Middle frontal gyrus (tissue), 1 donor: ENCODE data around the gene AATF.
"Not testable (repeated sequence)": the region's sequence is repeated elsewhere in the genome, so short reads cannot be mapped to it uniquely, and the experiment has no call there.

Experiments
- DNase-seq: peaks from one replicate; pipeline ENCODE4 v3.0.0-alpha.2; 2015; ENCODE audit warnings: low spot score; ENCODE audit errors: extremely low spot score

The AATF gene

DNA sequence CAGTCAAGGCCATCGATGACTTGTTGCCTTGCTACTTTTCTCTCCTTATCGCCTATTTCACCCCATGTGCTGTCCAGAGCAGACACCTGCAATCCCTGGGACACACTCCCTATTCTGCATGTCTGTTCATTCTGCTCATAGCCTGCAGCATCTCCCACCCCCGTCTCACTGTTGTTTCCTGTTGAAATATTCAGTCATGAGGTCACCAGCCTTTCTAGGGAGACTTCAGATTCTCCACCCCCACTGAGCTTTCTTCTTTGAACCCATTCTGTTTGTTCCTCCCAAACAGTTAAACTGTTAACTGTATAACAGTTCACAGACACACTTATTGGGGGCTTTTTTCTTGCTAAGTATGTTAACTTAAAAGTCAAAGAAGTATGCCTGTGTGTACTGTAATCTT, 94.4 kb downstream of the AATF start:
- DNase-seq: no peak

DNA sequence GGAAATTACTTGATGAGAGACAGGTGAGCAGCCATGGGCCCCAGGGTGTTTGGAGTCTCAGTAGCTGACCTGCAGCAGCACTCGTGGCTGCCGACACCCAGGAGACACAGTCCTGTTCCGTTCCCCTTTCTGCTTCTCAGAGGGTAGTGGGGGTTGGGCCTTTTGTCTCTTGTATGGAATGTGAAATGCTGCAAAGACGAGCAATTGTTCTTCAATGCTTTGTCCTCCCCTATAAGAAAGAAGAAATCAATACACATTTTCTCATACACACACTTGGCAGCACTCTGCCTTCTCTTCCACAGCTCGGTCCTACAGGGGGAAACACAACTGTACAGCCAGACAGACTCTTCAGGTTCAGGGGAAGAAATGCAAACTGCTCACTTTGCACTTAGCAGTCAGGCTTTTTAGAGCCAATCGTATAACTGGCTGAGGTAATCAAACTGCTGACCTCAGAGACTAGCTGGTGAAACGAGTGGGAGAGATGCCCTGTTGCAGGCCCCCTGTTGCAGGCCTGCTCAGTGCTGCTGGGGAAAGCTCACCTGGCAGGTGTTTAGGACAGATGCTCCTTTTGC, 96.7 kb downstream of the AATF start:
- no peak for DNase-seq

DNA sequence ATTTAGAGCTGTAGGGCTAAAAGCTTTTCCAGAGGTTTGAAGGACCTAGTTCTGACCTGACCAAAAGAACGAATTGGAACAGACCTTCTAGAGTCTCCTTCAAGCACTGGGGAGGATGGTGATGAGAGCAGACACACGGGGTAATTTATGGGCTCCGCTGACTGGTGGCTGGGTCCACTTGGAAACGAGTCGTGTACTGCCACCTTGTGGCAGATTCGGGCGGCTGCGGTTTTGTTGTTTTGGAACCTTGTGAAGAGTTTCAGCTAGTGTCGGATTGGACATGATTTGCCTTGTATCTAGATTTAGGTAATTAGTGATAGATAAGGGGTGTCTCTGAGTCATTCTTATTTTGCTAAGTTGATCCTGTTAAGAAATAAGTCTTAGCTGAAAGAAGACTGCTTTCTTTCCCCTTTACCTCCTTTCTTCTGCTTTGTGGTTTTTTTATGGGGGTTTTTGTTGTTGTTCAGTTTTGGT, 98.9 kb downstream of the AATF start:
- peak; percentile 84 for DNase-seq

DNA sequence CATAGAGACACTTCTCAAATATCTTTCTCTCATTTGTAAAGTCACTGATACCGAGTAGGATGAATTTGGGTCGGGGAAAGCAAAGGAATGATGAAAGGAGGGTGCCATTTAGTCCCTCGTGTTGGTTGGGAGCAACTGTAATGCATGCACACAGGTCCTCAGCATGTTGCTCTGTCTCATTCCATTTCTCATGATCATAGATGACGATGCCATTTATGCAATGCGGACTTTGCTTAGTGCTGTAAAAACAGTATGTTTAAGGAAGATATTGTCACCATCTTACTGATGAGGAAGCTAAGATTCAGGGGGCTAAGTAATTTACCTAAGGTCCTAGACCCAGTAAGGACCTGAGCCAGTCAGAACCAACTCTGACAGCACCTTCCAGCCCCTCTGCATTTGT, 100.1 kb downstream of the AATF start:
- DNase-seq: no peak

DNA sequence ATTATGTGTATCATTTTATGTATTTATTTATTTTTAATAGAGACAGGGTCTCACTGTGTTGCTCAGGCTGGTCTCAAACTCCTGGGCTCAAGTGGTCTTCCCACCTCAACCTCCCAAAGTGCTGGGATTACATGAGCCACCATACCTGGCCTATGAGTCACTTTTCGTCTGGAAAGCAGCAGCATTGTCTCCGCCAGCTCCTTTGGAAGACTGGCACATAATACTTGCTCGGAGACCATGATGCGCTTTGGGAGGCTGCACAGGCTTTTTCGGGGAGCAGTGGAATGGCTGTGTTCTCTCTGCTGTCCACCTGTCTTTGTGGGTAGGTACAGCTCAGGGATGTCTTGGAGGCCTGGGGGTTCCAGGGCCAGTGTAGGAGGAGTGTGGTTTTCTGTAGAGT, 102.2 kb downstream of the AATF start:
- DNase-seq: no peak

DNA sequence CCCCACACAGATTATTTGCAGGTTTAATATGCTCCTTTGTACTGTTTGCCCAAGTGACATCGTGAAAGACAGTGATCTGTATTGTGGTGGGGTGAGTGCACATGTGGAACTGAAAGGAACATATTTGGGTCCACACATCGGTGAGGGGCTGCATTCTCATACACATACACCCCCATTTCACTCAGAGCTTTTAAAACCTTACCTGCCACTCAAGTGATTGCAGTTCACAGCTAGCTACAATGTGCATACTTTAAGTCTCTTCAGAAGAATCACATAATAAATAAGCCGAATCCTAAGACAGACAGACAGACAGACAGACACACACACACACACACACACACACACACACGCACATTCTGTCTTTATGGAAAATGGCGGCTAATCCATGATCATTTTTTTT, 102.6 kb downstream of the AATF start:
- no peak for DNase-seq

DNA sequence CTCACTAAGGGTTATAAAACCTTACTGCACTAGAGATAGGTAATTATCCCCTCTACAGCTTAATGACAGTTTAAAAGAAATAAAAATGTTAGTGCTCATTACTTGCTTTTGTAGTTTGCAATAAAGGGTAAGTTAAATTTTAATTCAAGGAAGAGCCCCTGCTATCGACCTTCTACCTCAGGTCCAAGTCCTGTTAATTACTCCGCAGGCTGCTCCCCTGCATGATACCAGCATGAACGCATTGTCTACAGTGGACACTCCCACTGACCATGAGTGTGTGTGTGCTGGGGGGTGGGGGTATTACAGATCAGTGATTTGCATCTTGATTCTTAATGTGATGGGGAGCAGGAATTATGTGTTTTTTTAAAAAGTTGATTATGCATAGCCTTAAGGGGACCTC, 103.1 kb downstream of the AATF start:
- DNase-seq: no peak

DNA sequence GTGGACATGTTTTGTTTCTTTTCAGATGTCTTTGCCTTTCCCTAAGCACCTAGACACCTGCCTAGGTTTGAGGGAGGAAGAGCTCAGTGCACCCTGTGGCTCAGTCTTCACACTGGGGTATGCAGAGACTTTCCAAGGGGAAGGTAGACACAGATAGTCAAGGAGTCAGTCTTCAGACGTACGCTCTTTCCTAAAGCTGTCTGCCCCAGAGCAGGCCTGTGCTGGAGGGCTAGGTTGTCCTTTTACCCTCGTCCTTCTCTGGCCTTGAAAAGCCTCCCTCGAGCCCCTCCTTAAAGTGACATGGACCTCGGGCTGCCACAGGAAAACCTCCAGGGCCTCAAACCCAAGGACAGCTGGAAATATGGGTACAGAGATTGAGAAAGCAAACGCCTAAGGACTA, 103.7 kb downstream of the AATF start:
- DNase-seq: no peak

DNA sequence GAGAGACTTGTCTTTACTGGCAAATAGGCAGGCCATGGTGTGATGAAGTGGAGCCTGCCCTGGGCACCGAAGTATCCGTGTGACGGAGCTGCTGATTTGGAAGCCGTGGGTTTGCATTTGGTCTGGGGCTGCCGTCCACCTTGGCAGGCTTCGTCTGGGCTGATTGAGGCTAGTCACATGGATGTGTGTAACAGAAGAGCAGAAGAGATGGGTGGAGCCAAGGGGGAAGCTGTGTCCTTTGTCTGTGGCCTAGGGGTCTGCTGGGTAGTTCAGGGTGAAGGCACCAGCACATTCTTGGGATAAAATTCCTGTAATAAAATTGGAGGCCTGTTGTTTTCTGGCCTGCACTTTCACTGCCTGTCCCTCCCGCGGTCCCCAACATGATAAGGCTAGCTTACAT, 106.1 kb downstream of the AATF start:
- DNase-seq: no peak

DNA sequence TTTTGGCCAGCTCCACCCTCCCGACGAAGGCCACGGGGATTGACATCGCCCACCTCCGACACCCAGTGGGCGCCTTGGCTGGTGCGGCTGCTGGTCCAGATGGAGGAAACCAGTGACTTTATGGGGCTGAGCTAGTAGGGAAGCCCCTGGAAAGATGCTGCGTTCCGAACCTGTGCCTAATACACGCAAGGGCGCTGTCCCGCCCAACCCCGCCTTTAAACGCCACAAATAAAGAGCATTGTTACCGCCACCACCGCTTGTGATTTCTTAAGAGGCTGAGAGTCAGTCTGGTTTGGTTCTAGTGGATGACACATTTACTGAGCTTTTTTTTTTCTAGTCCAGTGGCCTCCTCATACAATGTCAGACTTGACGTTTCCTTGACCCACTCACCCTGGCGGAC, 107.9 kb downstream of the AATF start:
- no peak for DNase-seq

DNA sequence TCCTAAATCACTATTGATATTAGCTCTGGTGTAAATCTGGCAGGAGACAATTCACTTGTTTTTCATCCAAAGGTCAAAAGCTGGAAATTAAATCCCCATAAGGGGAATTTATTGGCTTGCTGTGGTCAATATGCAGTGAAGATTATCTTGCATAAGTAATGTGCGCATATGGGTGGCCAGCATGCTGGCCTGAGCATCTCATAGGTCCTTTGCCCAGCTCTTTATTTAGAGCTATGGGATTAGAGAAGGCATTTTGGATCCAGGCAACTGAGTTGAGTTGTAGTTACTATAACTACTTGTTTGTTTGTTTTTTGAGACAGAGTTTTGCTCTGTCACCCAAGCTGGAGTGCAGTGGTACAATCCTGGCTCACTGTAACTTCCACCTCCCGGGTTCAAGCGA, 110.7 kb downstream of the AATF start:
- no peak for DNase-seq

DNA sequence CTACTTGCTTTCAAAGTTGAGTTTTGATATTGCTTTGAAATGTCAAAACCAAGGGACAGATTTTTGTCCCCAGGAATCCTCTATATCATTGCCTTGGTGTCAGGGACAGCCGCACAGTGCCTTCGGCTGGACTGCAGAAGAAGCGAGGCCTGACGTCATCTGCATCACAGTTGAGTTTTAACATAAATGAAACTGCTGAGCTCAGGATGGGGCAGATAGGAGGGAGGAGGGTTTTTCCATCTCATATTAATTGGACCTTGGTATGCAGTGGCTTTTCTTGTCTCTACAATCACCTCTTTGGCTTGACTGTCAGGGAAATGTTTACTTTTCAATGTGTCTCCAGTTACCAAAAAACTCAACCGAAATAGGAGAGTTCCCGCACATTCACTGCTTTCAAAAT, 111.3 kb downstream of the AATF start:
- no peak for DNase-seq

DNA sequence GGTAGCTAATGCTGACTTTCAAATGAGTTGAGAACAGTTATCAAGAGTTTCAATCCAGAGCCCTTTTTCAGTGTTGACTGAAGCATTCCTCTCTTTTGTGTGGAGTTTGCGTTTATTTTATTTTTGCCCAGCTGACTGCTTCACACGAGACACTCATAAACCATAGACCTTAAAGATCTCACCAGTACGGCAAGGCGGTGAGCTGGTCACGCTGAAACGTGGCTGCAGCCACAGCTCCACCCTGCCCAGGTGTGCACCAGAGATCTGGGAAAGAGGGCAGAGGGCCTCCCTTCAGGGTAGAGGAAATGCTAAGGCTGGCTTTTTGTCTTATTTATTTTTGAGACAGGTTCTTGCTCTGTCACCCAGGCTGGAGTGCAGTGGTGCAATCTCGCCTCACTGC, 112.2 kb downstream of the AATF start:
- DNase-seq: no peak

DNA sequence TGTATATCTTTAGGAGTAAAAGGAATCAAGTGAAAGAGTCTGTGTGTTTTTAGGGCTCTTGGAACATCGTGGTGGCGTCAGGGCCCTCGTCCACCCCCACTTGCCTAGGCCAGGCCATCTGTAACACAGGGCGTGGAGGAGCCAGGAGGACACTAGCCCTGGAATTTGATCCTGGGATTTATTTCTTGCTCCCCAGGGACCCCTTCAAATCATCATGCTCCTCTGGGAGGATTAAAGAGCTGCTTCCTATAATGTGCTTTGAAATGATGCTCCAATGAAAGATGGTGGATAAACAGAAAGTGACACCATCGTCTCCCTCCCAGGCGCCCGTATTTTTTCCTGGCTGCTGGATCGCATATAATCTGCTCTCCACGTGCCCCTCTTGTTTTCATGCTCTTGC, 113.3 kb downstream of the AATF start:
- no peak for DNase-seq

DNA sequence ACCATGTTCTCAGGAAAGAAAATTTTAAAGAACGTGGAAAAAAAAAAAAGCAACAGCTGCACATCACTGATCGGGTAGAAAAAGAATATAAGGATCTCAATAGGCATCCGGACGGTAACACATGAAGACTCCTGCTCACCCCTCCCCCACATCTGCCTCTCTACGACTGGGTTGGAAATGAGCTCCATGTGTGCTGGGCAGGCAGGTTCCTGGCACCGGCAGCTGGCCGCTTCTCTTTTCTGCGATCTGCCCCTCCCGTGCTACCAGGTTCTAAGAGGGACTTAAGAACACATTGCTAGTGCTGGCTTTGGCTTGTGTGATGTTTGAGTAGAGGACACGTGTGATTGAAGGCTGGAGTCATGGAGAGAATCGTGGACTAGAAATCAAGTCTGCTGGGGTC, 115.5 kb downstream of the AATF start:
- no peak for DNase-seq

DNA sequence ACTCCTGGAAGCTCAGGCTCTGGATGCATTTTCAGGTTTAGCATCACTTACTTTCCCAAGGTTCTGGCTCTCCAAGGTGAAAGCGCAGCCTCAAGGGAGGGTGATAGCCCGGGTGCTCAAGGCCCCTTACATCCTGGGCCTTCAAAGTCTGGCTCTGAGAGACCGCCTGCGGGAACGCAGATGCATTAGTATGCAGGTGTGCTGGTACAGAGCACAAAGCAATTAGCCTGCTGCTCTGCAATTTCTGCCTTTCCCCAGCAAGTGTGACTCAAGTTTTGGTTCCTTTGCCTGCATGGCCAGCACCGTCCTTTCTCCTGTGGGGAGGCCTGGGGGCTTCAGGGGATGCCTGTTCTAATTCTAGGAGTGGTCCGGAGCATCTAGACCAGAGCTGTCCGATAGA, 116.2 kb downstream of the AATF start:
- no peak for DNase-seq

DNA sequence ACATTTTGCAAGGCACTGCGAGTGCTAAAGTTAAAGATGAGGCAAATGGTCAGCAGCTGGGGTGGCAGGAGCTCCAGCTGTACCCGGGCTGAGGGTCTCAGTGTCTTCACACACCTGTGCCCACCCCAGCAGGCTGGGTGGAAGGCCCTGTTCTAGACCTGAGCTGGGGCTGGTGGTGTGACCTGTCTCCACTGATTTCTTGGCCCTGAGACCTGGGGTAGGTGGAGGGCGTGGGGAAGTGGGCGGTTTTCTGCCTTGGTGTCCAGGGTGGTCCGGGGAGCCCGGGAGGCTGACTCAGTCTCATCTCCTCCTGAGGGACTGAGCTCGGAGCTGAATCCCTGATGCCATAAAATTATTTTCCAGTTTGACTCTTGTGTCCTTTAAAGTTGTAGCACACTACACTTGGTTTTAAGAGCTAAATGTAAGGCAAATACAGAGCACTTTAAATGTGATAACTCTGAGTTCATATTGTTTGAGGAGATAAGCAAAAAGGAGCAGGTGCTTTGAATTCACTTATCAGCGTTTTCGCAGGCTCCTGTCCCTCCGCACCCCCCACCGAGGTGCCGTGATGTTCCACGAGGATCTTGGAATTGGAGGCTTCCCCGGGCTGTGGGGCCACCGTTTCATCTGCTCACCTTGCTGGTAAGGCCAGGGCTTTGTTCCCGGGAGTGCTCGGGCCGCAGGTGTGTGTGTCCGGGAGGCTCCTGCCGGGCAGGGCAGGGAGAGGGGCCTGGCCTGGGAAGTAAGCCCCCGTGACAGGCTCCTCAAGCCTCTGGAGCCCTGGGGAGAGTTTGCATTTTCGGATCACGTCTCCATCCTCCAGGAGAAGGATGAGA, 117.0 kb downstream of the AATF start:
- DNase-seq: no peak

DNA sequence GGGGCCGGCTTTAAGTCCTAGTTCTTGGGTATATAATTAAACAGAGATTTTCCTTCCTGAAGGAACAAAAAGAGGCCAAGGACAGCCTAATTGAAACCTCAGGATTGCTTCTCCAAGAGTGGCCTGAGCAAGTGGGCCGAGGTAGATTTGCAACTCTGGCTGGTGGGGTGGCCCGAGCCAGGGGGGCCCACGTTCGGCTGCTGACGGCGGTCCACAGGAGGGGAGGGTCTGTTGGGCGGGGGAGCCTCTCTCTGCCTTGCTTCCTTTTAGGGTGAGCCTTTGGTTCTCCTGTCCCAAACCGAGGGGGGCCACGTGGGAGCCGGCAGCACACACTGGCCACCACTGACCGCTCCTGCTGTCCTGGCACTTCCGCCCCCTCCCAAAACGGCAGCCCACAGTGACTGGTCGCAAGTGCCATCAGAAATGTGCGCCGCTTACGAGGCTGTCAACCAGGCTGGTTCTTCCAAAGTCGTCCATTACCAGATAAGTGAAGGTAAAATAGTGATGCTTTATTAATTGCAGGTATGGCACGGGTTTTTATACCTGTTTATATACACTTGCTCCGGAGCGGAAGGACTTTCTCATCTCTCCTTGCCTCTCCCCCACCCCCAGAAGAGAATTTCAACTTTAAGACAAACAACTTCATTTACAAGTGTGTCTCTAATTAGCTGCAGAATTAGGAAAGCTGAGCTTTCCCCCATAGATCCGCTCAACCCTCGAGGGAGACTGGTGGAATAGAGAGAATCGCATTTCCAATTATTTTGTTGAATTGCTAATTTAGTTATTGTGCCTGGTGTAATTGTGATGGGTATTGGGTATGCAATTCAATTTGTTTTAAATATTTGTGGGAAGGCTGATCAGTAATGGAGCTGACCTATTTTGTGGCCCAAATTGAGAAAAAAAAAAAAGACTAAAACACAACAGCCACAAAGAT, 117.8 kb downstream of the AATF start:
- DNase-seq: no peak

DNA sequence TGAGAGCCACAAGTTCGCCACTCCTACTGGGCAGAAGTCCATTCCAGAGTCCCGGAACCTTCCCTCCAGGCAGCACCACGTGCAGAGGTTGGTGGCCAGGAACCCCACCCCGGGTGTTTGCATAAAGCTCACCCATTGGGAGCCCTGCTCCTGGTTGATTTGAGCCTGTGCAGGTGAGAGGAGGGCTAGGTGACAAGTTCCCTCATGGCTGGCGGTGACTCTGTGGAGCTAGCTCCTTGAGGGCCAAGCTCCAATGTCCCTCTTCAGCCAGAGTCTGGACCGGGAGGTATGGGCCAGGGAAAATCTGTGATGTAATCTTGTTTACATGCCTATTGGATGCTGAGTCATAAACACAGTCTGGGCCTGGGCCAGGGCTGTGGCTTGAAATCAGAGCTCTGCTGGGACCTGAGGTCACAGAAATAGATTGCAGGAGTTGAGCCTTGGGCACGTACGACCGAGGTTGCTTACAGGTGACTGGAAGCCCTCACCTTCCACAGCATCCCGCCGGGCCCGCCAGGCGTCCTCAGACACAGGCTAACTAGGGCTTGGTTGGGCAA, 118.9 kb downstream of the AATF start:
- no peak for DNase-seq

DNA sequence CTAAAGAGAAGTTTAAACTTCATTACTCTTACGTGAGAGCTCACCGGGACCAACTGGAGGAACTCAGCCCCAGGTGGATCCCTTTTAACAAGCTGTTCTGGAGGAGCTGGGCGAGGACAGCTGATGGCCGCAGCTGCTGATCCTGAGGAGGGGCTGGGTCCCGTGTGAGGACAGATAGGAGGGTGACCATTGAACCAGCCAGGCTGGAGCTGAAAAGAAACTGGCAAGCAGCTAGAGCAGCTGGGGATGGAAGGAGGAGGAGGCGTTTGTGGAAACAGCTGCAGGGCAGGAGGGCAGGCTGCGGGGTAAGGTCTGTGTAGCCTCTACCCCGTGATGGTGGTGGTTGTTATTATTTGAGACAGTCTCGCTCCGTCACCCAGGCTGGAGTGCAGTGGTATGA, 119.5 kb downstream of the AATF start:
- DNase-seq: no peak

DNA sequence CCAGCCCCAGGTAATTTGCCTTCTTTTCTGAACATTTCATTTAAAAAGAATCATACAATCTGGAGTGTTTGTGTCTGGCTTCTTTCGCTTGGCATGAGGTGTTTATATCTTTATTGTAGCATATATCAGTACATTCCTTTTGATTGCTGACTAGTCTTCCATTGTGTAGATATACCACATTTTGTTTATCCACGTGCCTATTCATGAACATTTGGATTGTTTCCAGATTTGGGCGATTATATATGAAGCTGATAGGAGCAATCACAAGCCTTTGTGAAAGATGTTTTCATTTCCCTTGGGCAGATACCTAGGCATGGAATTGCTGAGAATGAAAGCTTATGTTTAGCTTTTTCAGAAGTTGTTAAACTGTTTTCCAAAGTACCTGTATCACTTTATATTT, 120.3 kb downstream of the AATF start:
- DNase-seq: no peak

DNA sequence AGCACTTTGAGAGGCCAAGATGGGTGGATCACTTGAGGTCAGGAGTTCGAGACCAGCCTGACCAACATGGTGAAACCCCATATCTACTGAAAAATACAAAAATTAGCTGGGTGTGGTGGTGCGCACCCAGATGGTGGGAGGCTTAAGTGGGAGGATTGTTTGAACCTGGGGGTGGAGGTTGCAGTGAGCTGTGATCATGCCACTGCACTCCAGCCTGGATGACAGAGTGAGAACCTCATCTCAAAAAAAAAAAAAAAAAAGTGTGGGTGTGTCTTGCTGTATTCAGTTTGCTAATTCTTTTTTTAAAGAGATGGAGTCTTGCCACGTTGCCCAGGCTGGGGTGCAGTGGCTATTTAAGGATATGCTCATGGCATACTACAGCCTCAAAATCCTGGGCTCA, 124.7 kb downstream of the AATF start:
- DNase-seq: not testable (repeated sequence)
